Fibroblast of pulmonary artery (primary cell): ENCODE results near the gene ZNF408.
A peak's percentile ranks its signal among the peaks of the same experiment; 100 is the strongest.
"Not testable (repeated sequence)": the region's sequence is repeated elsewhere in the genome, so short reads cannot be mapped to it uniquely, and the experiment has no call there.

ENCODE experiments used
- DNase-seq: peaks from one replicate; pipeline ENCODE4 v3.0.0-alpha.2; 2010; ENCODE audit warnings: low read depth
- H3K4me3 ChIP-seq: replicated peaks from 2 replicates; pipeline ENCODE4 v1.5.1; 2011; ENCODE audit warnings: low read depth, mild to moderate bottlenecking, control low read depth, low read length, moderate library complexity
- TF ChIP-seq, protein P1 (sequence below): IDR thresholded peaks from 2 replicates; pipeline ENCODE4 v1.5.1; 2011; ENCODE audit warnings: mild to moderate bottlenecking, control low read depth, low read length, inconsistent platforms; ENCODE audit errors: missing control alignments

The ZNF408 gene

GRCh38 chr11:46705070-46705688, 4.3 kb downstream of the ZNF408 start:
- DNase-seq, result no peak
- TF ChIP-seq, protein P1, sequence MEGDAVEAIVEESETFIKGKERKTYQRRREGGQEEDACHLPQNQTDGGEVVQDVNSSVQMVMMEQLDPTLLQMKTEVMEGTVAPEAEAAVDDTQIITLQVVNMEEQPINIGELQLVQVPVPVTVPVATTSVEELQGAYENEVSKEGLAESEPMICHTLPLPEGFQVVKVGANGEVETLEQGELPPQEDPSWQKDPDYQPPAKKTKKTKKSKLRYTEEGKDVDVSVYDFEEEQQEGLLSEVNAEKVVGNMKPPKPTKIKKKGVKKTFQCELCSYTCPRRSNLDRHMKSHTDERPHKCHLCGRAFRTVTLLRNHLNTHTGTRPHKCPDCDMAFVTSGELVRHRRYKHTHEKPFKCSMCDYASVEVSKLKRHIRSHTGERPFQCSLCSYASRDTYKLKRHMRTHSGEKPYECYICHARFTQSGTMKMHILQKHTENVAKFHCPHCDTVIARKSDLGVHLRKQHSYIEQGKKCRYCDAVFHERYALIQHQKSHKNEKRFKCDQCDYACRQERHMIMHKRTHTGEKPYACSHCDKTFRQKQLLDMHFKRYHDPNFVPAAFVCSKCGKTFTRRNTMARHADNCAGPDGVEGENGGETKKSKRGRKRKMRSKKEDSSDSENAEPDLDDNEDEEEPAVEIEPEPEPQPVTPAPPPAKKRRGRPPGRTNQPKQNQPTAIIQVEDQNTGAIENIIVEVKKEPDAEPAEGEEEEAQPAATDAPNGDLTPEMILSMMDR, result no peak
- no peak overlapping the region for H3K4me3 ChIP-seq

- DNase-seq, result no peak
- TF ChIP-seq, protein P1, result no peak
- no peak overlapping the region for H3K4me3 ChIP-seq
Observed at GRCh38 chr11:46706886-46707285, 6.1 kb downstream of the ZNF408 start.

DNA sequence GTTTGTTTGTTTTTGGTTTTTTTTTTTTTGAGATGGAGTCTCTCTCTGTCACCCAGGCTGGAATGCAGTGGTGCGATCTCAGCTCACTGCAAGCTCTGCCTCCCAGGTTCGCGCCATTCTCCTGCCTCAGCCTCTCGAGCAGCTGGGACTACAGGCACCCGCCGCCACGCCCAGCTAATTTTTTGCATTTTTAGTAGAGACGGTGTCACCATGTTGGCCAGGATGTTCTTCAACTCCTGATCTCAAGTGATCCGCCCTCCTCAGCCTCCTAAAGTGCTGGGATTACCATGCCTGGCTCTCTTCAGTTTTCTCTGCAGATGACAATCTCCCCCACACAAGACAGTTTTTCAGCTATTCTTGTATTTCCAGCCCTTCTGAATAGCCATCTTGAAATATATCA, 8.5 kb downstream of the ZNF408 start:
- not testable (repeated sequence) for H3K4me3 ChIP-seq, DNase-seq

DNA sequence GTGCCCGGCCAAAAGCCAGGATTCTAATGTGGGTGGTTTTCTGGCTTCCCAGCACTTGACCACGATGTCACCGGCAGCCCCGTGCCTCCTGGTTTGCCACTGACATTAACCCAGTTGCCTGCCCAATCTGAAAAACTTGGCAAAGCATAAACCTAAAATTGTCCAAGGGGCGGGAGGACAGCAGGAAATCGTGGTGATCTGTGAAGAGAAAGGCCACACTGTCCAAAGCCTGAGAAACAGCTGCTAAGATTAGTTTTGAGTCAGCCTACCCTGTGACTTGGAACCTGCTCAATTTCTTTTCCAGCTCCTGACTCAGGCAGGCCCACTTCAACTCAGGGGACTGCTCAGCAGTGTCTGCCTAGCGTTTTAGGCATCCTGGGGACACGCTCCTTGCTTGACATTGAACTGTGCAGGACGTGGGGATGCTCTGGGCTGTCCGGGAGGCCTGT, 10.0 kb downstream of the ZNF408 start:
- TF ChIP-seq, protein P1, result no peak
- no peak overlapping the region for H3K4me3 ChIP-seq
- peak; percentile 93 for DNase-seq

GRCh38 chr11:46711303-46711702, 10.5 kb downstream of the ZNF408 start:
- TF ChIP-seq, protein P1, result no peak
- H3K4me3 ChIP-seq, result no peak overlapping the region
- DNase-seq, result peak; percentile 14

- TF ChIP-seq, protein P1, result no peak
- no peak for DNase-seq
- H3K4me3 ChIP-seq, result no peak overlapping the region
Observed at GRCh38 chr11:46712874-46713576, 12.2 kb downstream of the ZNF408 start.

DNA sequence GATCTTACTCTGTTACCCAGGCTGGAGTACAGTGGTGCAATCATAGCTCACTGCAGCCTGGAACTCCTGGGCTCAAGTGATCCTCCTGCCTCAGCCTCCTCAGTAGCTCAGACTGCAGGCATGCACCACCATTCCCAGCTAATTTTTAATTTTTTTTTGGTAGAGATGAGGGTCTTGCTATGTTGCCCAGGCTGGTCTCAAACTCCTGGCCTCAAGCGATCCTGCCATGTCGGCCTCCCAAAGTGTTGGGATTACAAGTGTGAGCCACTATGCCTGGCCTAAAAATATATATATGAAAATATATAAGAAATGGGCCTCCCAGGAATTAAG, 17.0 kb downstream of the ZNF408 start:
- not testable (repeated sequence) for H3K4me3 ChIP-seq, DNase-seq

- H3K4me3 ChIP-seq, result no peak overlapping the region
- peak; percentile 18 for DNase-seq
- TF ChIP-seq, protein P1, result no peak
Observed at GRCh38 chr11:46718155-46719019, 17.6 kb downstream of the ZNF408 start.
